GM18873 (cell line): ENCODE data around the gene PSME4.
"Not testable (repeated sequence)": the region's sequence is repeated elsewhere in the genome, so short reads cannot be mapped to it uniquely, and the experiment has no call there.

ENCODE experiments used
- ATAC-seq: cut with Tn5 transposase; IDR thresholded peaks from one replicate; pipeline ENCODE4 v1.9.1; 2021; ENCODE audit warnings: mild to moderate bottlenecking, moderate library complexity, moderate number of reproducible peaks; ENCODE audit not compliant: unreplicated experiment, low FRiP score

PSME4 gene

GRCh38 chr2:53969285-53969967 is 1.4 kb downstream of the PSME4 start:
- peak; percentile 27 for ATAC-seq

DNA sequence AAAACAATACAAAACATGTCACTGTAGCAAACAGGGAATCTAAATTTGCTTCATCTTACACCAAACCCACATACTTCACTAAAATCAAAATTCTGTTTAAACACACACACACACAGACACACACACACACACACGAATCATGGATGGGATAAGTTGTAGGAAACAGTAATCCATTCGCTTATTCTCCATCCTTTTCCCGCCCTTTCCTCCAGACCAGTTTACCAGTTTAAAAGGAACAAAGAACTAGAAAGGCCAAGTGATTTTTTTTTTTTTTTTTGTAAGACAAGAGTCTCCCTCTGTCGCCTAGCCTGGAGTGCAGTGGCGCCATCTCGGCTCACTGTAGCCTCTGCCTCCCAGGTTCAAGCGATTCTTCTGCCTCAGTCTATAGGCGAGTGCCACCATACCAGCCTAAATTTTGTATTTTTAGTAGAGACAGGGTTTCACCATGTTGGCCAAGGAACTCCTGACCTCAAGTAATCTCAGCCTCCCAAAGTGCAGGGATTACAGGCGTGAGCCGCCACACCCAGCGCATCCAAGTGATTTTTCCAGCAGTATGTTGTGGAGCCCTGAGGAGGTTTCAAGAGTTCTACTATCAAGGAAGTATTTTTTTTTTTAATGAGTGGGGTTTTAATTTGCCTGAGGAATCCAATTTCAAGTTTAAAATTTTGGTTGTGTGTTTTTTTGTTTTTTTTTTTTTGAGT is 5.7 kb downstream of the PSME4 start:
- ATAC-seq = no peak

GRCh38 chr2:53964257-53964952 is 6.4 kb downstream of the PSME4 start:
- ATAC-seq = no peak

DNA sequence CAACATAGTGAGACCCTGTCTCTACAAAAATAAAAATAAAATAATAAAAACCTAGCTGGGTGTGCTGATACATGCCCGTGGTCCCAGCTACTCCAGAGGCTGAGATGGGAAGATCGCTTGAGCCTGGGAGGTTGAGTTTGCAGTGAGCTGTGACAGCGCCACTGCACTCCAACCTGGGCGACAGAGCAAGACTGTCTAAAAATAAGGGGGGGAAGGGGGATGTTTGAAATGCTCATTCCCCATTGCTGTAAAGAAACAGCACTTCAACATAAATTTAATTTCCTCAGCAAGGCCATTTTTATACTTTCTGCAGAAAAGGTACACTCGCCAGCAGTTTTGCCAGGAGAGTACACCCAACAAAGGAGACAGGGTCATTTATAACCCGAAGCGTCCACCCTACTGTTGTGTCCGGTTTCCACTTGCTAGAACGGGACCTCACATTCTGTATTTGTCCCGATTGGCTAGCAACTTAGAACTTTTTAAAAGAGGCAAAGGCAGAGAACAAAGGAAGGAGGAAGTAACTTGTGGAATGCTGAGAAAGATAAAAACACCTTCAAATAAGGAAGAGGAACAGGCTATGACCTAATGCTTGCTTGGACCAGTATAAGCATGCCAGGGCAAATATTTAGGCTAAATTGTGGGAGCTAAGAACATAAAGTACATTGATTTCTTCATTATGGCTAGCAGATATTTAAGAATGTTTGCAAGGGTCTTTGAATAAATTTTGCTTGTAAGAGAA is 9.1 kb downstream of the PSME4 start:
- not testable (repeated sequence) for ATAC-seq

DNA sequence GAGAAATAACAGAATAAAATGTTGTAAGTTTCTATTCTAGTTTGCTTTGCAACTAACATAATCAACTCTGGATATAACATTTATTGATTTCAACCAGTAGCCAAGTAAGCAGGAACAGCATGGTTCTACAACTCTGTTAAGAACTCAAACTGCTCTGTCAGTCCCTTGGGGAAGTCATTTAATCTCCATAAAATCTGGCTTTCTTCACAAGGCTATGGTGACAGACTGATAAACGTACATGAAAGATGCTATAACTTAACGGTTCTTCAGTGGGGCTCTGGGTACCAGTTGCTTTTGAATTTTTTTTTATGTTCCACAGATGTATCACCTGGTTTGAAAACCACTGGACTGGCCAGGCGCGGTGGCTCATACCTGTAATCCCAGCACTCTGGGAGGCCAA is 10.3 kb downstream of the PSME4 start:
- no peak for ATAC-seq

DNA sequence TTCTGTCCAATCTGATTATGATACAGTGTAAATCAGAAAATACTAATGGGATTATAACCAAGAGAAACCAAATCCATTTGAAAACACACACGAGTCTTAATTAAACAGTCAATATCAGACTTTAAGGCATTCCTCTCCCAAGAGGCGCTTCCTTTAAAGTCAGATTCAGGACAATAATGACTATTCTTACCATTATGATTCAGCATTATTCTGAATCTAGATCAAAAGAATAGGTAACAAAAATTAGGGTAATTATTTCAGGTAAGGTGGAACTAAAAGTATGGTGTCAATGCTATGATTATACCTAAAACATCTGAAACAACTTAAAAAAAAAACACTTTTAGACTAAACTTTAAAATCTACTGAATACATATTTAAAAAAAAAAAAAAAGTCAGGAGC is 12.3 kb downstream of the PSME4 start:
- ATAC-seq = no peak

DNA sequence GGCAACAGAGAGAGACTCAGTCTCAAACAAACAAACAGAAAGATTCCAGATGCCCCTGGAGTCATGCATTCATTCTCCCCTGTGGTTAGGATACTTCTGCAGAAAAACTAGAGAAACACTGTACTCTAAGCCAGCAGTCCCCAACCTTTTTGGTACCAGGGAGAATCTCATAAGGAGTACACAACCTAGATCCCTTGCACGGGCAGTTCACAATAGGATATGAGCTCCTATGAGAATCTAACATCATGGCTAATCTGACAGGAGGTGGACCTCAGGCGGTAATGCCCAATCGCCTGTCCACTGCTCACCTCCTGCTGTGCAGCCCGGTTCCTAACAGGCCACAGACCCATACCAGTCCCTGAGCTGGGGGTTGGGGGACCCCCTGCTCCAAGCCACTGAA is 18.3 kb downstream of the PSME4 start:
- ATAC-seq = no peak

DNA sequence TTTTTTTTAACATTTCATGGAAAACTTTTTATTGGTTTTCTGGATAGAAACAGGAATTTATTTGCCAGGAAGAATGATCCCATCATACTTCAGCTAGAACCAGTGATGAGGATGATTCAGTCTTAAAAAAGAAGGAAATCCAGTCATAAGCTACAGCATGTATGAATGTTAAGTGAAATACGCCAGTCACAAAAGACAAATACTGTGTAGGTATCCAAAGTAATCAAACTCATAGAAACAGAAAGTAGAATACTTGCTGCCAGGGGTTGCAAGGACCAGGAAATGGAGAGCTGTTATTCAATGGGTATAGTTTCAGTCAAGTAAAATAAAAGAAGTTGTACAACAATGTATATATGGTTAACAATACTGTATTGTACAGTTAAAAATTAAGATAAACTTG is 21.3 kb downstream of the PSME4 start:
- no peak for ATAC-seq

- no peak for ATAC-seq
Measured at GRCh38 chr2:53945538-53945937, 25.3 kb downstream of the PSME4 start.

GRCh38 chr2:53944542-53944941 is 26.3 kb downstream of the PSME4 start:
- no peak for ATAC-seq

DNA sequence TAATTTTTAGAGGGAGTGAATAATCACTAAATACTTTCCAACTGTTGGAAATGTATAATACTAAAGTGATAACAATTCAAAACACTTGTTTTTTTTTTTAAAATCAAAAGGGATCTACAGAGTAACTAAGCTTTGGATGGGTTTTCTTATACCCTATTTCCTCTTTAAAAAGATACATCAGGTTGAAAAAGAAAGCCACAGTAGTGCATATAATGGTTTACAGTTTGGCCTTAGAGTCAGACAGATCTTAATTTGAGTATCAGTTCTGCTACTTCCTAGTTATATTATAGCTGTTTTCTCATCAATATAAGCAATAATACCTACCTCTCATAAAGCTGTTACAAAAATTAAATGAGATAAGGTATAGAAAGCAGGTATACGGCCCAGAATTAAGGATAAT is 28.5 kb downstream of the PSME4 start:
- ATAC-seq = no peak

DNA sequence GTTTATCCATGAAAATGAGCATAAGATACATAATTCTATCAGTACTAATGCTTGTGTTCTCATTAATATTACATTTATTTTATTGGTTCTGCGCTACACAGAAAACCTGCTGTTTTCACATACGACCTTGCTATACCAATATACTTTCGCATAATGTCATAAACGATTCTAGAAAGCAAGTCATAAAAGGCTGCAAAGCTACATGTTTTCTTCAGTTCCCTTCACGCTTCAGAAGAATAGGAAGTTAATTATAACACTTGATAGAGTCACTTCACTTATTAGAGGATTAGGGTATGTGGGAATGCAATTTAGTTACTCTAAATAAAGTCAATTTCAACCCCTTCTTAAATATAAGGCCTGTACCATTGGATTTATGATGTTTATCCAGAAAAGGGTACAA is 29.0 kb downstream of the PSME4 start:
- ATAC-seq = no peak

DNA sequence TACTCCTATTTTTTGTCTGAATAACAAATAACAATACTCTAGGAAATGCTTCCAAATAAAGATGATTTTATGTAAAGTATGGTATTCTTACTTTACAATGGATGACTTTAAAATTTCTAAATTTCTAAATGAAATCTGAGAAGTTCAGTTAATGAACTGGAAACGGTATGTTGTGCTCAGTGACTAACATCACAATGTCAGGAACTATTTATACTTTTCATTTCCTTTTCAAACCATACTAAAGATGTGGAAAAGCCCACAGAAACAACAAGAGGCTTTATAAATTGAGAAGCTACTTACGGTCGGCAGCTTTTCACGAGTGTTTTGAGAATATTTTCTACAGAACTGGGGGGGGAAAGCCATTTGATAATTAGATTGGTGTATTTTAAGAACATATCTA is 31.1 kb downstream of the PSME4 start:
- ATAC-seq = no peak

DNA sequence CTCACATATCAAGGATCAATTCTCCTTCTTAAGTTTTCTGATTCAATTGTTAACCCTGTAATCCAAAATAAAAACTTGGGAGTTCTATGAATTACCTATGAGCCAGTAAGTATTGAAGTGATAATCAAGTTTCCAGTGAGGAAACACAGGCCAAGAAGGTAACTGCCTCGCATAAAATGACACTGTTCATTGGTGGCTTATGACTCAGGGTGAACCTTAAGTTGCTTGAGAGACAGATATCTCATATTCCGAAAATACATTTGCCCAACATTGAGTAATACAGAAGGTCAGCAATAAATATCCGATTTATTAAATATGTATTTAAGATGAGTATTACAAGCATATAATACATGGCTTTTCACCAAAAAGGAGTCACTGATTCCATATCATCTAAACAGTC is 31.9 kb downstream of the PSME4 start:
- ATAC-seq = no peak

DNA sequence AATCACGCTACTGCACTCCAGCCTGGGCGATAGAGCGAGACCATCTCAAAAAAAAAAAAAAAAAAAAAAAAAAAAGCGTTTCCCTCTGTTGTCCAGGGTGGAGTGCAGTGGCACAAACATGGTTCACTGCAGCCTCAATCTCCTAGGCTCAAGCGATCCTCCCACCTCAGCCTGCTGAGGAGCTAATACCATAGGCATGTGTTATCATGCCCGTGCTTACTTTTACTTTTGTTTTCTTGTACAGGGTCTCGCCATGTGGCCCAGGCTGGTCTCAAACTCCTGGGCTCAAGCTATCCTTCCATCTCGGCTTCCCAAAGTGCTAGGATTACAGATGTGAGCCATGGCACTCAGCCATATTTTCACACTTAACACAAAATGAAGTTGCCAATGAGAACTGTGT is 37.5 kb downstream of the PSME4 start:
- ATAC-seq = no peak

- ATAC-seq = not testable (repeated sequence)
Measured at GRCh38 chr2:53926321-53926720, 44.5 kb downstream of the PSME4 start.

DNA sequence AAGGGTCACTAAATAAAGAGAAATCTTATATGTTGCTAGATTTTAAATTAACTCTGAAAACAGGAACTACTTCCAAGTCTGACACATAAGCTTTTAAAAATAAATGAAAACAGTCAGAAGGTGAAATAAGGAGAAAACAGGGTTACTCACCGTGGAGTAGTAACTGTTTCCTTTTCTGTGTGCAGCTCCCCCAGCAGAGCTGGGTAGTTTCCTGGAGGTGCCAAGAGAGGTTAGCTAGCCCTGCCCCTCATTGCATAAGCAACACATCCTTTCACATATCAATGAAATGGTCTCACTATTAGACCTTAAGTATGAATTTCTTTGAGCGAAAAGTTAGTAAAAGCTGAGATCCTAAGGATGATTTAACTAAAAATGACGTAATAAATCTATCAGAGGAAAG is 57.1 kb downstream of the PSME4 start:
- ATAC-seq = peak; percentile 92

DNA sequence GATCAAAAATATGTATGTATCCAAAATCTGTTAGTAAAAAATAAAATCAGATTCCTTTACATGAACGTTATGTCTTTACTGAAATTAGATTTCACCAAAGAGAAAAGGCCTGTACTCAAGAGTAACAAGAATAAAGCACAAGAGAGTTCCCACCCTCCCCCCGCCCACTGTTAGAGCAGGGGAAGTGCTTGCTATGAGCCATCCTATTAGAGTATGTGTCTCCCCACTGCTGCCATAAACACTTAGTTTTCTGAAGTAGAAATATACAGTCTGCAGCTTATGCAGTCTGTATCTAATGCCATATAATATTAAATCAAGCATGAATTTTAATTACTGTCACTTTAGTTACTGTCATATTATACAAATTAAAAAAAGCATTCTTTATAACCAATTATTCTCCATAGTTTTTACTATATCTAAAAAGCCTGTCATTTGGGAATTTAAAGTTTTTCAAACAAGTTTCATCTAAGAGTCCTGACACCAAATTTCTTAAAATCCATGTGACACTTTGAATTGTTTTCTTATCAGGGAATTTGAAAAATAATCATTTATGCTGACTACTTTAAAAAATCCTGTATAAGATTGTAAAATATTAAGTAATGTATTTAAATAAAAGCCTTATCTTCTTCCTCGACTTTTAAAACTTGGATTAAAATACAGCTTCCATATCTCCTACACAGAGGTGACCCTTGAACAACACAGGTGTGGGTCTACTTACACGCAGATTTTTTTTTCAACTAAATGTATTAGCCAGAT is 59.2 kb downstream of the PSME4 start:
- ATAC-seq = no peak

GRCh38 chr2:53907582-53907981 is 63.2 kb downstream of the PSME4 start:
- ATAC-seq = no peak

GRCh38 chr2:53905396-53905795 is 65.4 kb downstream of the PSME4 start:
- ATAC-seq = no peak
